Jurkat, Clone E6-1 (cell line): Measurements from ENCODE around the gene MGRN1.

Source experiments
- DNase-seq: peaks from one replicate; pipeline ENCODE4 v3.0.0-alpha.2; 2011; ENCODE audit warnings: low read depth, low spot score
- H3K4me3 ChIP-seq: 2 replicates; pipeline ENCODE4 v1.5.1; 2011; ENCODE audit warnings: mild to moderate bottlenecking, low read length, control low read depth, moderate library complexity

Gene MGRN1

GRCh38 chr16:4617880-4618279 is 6.7 kb upstream of the MGRN1 start:
- H3K4me3 ChIP-seq, result no peak overlapping the region
- DNase-seq, result no peak

- no peak overlapping the region for H3K4me3 ChIP-seq
- DNase-seq, result no peak
Observed at GRCh38 chr16:4618645-4619418, 5.8 kb upstream of the MGRN1 start.

GRCh38 chr16:4623593-4623992 is 1.0 kb upstream of the MGRN1 start:
- DNase-seq, result no peak
- no peak overlapping the region for H3K4me3 ChIP-seq

- no peak for DNase-seq
- H3K4me3 ChIP-seq, result peak overlapping the region; percentile 74
Observed at GRCh38 chr16:4624827-4625559, 367 bp downstream of the MGRN1 start.

- DNase-seq, result no peak
Observed at GRCh38 chr16:4625560-4626159, 1.0 kb downstream of the MGRN1 start.

GRCh38 chr16:4626396-4626795 is 1.8 kb downstream of the MGRN1 start:
- H3K4me3 ChIP-seq, result no peak overlapping the region
- DNase-seq, result no peak

More at GRCh38 chr16:4625560-4626159, 1.0 kb downstream of the MGRN1 start:
- H3K4me3 ChIP-seq, result peak overlapping the region; percentile 74

- H3K4me3 ChIP-seq, result no peak overlapping the region
- DNase-seq, result no peak
Observed at GRCh38 chr16:4628283-4628682, 3.7 kb downstream of the MGRN1 start.

- no peak for DNase-seq
Observed at GRCh38 chr16:4631444-4631843, 6.8 kb downstream of the MGRN1 start.

GRCh38 chr16:4633910-4634635 is 9.4 kb downstream of the MGRN1 start:
- no peak for DNase-seq
- H3K4me3 ChIP-seq, result no peak overlapping the region

More at GRCh38 chr16:4631444-4631843, 6.8 kb downstream of the MGRN1 start:
- H3K4me3 ChIP-seq, result no peak overlapping the region

- DNase-seq, result no peak
- H3K4me3 ChIP-seq, result no peak overlapping the region
Observed at GRCh38 chr16:4634768-4635167, 10.1 kb downstream of the MGRN1 start.

- DNase-seq, result no peak
- H3K4me3 ChIP-seq, result no peak overlapping the region
Observed at GRCh38 chr16:4636196-4636595, 11.6 kb downstream of the MGRN1 start.

GRCh38 chr16:4637501-4638166 is 13.0 kb downstream of the MGRN1 start:
- H3K4me3 ChIP-seq, result no peak overlapping the region
- DNase-seq, result no peak

GRCh38 chr16:4639899-4640509 is 15.4 kb downstream of the MGRN1 start:
- H3K4me3 ChIP-seq, result no peak overlapping the region
- DNase-seq, result no peak

- no peak for DNase-seq
- no peak overlapping the region for H3K4me3 ChIP-seq
Observed at GRCh38 chr16:4640572-4641305, 16.1 kb downstream of the MGRN1 start.

GRCh38 chr16:4641306-4641687 is 16.7 kb downstream of the MGRN1 start:
- DNase-seq, result no peak

GRCh38 chr16:4641895-4642294 is 17.3 kb downstream of the MGRN1 start:
- no peak for DNase-seq
- no peak overlapping the region for H3K4me3 ChIP-seq

More at GRCh38 chr16:4641306-4641687, 16.7 kb downstream of the MGRN1 start:
- no peak overlapping the region for H3K4me3 ChIP-seq

GRCh38 chr16:4646773-4647643 is 22.4 kb downstream of the MGRN1 start:
- no peak overlapping the region for H3K4me3 ChIP-seq
- peak; percentile 63 for DNase-seq
